Stimulated activated CD8-positive, alpha-beta memory T cell treated with anti-CD3 and anti-CD28 coated beads, Interleukin-7, amount 100 ng/mL, for 48 hours (primary cell): ENCODE measurements around the gene PHACTR3.

Experiments used
- DNase-seq, 2 donors: peaks; one replicate each; pipeline ENCODE4 v3.0.0-alpha.2; 2020; ENCODE audit warnings: low read depth in 1 of 2; ENCODE audit errors: extremely low read depth in 1 of 2

Gene PHACTR3

GRCh38 chr20:59724457-59725366 is 120.4 kb downstream of the PHACTR3 start:
- DNase-seq: no peak

- DNase-seq: no peak
Observed at GRCh38 chr20:59725476-59726280, 121.3 kb downstream of the PHACTR3 start.

GRCh38 chr20:59726281-59726595 is 121.9 kb downstream of the PHACTR3 start:
- DNase-seq: no peak

GRCh38 chr20:59728722-59729430 is 124.5 kb downstream of the PHACTR3 start:
- no peak for DNase-seq

- DNase-seq: no peak
Observed at GRCh38 chr20:59729506-59729905, 125.2 kb downstream of the PHACTR3 start.

GRCh38 chr20:59730722-59731121 is 126.4 kb downstream of the PHACTR3 start:
- DNase-seq: no peak

- DNase-seq: no peak
Observed at GRCh38 chr20:59731376-59731775, 127.0 kb downstream of the PHACTR3 start.

- DNase-seq: no peak
Observed at GRCh38 chr20:59733351-59733750, 129.0 kb downstream of the PHACTR3 start.

GRCh38 chr20:59735486-59735885 is 131.1 kb downstream of the PHACTR3 start:
- no peak for DNase-seq

GRCh38 chr20:59735917-59736316 is 131.6 kb downstream of the PHACTR3 start:
- DNase-seq: no peak

- DNase-seq: no peak
Observed at GRCh38 chr20:59736366-59736765, 132.0 kb downstream of the PHACTR3 start.

GRCh38 chr20:59737073-59737666 is 132.8 kb downstream of the PHACTR3 start:
- DNase-seq: no peak

GRCh38 chr20:59737816-59738215 is 133.5 kb downstream of the PHACTR3 start:
- no peak for DNase-seq

- DNase-seq: no peak
Observed at GRCh38 chr20:59738851-59739250, 134.5 kb downstream of the PHACTR3 start.

GRCh38 chr20:59740621-59741020 is 136.3 kb downstream of the PHACTR3 start:
- no peak for DNase-seq

- DNase-seq: no peak
Observed at GRCh38 chr20:59741073-59741472, 136.7 kb downstream of the PHACTR3 start.

- no peak for DNase-seq
Observed at GRCh38 chr20:59742351-59743095, 138.2 kb downstream of the PHACTR3 start.

GRCh38 chr20:59743308-59743707 is 139.0 kb downstream of the PHACTR3 start:
- DNase-seq: no peak

GRCh38 chr20:59743767-59744485 is 139.6 kb downstream of the PHACTR3 start:
- no peak for DNase-seq

GRCh38 chr20:59744756-59745155 is 140.4 kb downstream of the PHACTR3 start:
- DNase-seq: no peak
